Subcutaneous preadipocyte (primary cell): ENCODE data around the gene EIF3F. TPM values are rescaled to one million over a fixed set of nuclear protein-coding genes. Genes with fewer than 3 reads are reported as not detected.

Experiments
- small RNA-seq: library from RNA; depleted of rRNA; stranded (forward); fragments of <200 nt; gene quantifications from one replicate; pipeline ENCODE3, GENCODE V24; 2012
- total RNA-seq: library from RNA; depleted of rRNA; stranded (reverse); fragments of >200 nt; gene quantifications from 2 replicates; pipeline ENCODE4 v1.2.3, GENCODE V29; 2012

The EIF3F gene
- 195 and 242 TPM in 2 replicates for total RNA-seq

GRCh38 chr11:7986768-7987559 lies at the start of gene EIF3F:
EIF3F (plus strand) TSS chr11:7987337; CDS start chr11:7987353, 16 bp downstream.

GRCh38 chr11:7941608-7942007 lies 45.5 kb upstream of the EIF3F start, which contains the start of gene OR10A3:
OR10A3 (minus strand) TSS chr11:7941708; CDS start chr11:7939520, 2,188 bp downstream.

GRCh38 chr11:7965386-7965785 lies 21.8 kb upstream of the EIF3F start, which contains the start of gene NLRP10:
NLRP10 (minus strand) TSS chr11:7965447; CDS start chr11:7963495, 1,952 bp downstream.

Small RNAs within 50 kb of the gene (small RNA-seq; reads per million reads assigned to genes)
- not detected for gene COX6CP5

Other genes starting within 250 kb of the EIF3F start
- gene OR5P2, start 190.4 kb upstream of the EIF3F start, total RNA-seq, result not detected in 2 replicates
- not detected in 2 replicates for gene OR5P3, start 156.5 kb upstream of the EIF3F start, total RNA-seq
- not detected in 2 replicates for gene OR10A6, start 56.1 kb upstream of the EIF3F start, total RNA-seq
- under 0.01 TPM in 1 of 2 replicates, not detected in the other for gene OR10A3, start 45.6 kb upstream of the EIF3F start, total RNA-seq
- 1.1 and 1.8 TPM in 2 replicates for gene NLRP10, start 21.9 kb upstream of the EIF3F start, total RNA-seq
- gene TUB, start 93.9 kb downstream of the EIF3F start, total RNA-seq, result 4.5 and 7.7 TPM in 2 replicates
- not detected in 2 replicates for gene RIC3, start 181.7 kb downstream of the EIF3F start, total RNA-seq